Stimulated activated CD8-positive, alpha-beta memory T cell treated with anti-CD3 and anti-CD28 coated beads, Interleukin-15, amount 100 ng/mL, for 24 hours (primary cell): ENCODE data around the gene FOXD4L5.
"Not testable (repeated sequence)": the region's sequence is repeated elsewhere in the genome, so short reads cannot be mapped to it uniquely, and the experiment has no call there.

ENCODE experiments used
- DNase-seq: peaks from one replicate; pipeline ENCODE4 v3.0.0-alpha.2; 2020; ENCODE audit warnings: low read depth

Gene FOXD4L5

GRCh38 chr9:65285109-65285508 is at the start of gene FOXD4L5:
Gene FOXD4L5 (minus strand): TSS chr9:65285209. CDS start chr9:65284377, 832 bp downstream.
- not testable (repeated sequence) for DNase-seq

DNA sequence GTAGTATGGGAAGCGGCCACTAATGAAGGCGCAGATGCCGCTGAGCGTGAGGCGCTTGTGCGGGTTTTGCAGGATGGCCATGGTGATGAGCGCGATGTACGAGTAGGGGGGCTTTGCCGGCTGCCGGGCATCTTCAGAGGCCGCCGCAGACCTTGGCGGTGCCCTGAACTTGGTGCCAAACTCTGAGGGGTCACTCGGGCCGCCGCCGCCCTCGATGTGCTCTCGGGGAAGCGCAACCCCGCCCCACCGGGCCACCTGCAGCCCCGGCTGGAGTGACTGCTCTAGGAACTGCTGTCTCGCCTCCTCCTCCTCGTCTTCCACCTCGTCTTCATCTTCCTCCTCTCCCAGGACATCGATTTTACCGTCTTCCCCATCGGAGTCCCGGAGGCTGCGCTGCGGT is 1.1 kb downstream of the FOXD4L5 start:
- not testable (repeated sequence) for DNase-seq

GRCh38 chr9:65282976-65283375 is 2.0 kb downstream of the FOXD4L5 start:
- DNase-seq, result not testable (repeated sequence)
